ENCODE measurements around the gene WDFY2. TPM values are rescaled to one million over a fixed set of nuclear protein-coding genes. Genes with fewer than 3 reads are reported as not detected.

The WDFY2 gene
- total and polyA plus RNA-seq, 9 donors, result 5.4 to 17.9 (median 12.6) TPM

- TF ChIP-seq EP300 (IDR thresholded peaks at IDR 0.05) (no peak), POLR2A (IDR thresholded peaks at IDR 0.05) (no peak), CTCF (IDR thresholded peaks at IDR 0.05) (no peak)
- no peaks in the 10 kb centered on the region for H3K4me1 ChIP-seq (ENCODE audit: insufficient read depth)
- WGBS, 3 donors, result 93 to 98% (median 97%) methylated on average over 2 of the region's 2 CpGs
Observed at GRCh38 chr13:51814071-51814470, 229.8 kb downstream of the WDFY2 start.

GRCh38 chr13:51814825-51815650, 230.8 kb downstream of the WDFY2 start:
- Histone ChIP-seq H3K4me1 (ENCODE audit: insufficient read depth) (no peaks in the 10 kb centered on the region), H3K27ac (no peak overlapping the region), H3K4me3 (no peak overlapping the region), H3K27me3 (no peaks in the 10 kb centered on the region), H3K9me3 (no peaks in the 10 kb centered on the region), H3K36me3 (no peaks in the 10 kb centered on the region)
- no peak for TF ChIP-seq EP300 (IDR thresholded peaks at IDR 0.05)
- peak in 2 of 3 donors; percentile 41 to 68 for TF ChIP-seq CTCF (IDR thresholded peaks at IDR 0.05)
- intact Hi-C loops (cut with DNase I), result loop anchor here in 2 of 4 donors (10.0 kb wide), 1 partner anchor 310 kb away; the partner anchor contains the start of gene NEK5 (in 2 of the 2)
- 22 to 29% (median 23%) methylated on average over 13 of the region's 13 CpGs for WGBS, 3 donors
- peak in 4 of 5 donors; percentile 43 to 71 (median 50) for DNase-seq

More at GRCh38 chr13:51814071-51814470, 229.8 kb downstream of the WDFY2 start:
- DNase-seq, result no peak
- H3K36me3 ChIP-seq, result no peaks in the 10 kb centered on the region
- intact Hi-C loops (cut with DNase I), result loop anchor here in 2 of 4 donors (10.0 kb wide), 1 partner anchor 311 kb away; the partner anchor contains the start of gene NEK5 (in 2 of the 2)
- H3K27ac ChIP-seq, result no peak overlapping the region
- no peaks in the 10 kb centered on the region for H3K27me3 ChIP-seq
- H3K4me3 ChIP-seq, result no peak overlapping the region
- no peaks in the 10 kb centered on the region for H3K9me3 ChIP-seq

GRCh38 chr13:51815848-51816247, 231.6 kb downstream of the WDFY2 start:
- TF ChIP-seq CTCF (IDR thresholded peaks at IDR 0.05) (no peak), POLR2A (IDR thresholded peaks at IDR 0.05) (no peak), EP300 (IDR thresholded peaks at IDR 0.05) (no peak)
- Histone ChIP-seq H3K36me3 (no peaks in the 10 kb centered on the region), H3K27me3 (no peaks in the 10 kb centered on the region), H3K4me3 (no peak overlapping the region), H3K9me3 (no peaks in the 10 kb centered on the region), H3K27ac (no peak overlapping the region), H3K4me1 (ENCODE audit: insufficient read depth) (no peaks in the 10 kb centered on the region)
- intact Hi-C loops (cut with DNase I), result loop anchor here in 2 of 4 donors (10.0 kb wide), 1 partner anchor 309 kb away; the partner anchor contains the start of gene NEK5 (in 2 of the 2)
- 44 to 55% (median 48%) methylated on average over 11 of the region's 11 CpGs for WGBS, 3 donors
- DNase-seq, result peak in 1 of 5 donors; percentile 16

- intact Hi-C loops (cut with DNase I), result loop anchor here in 2 of 4 donors (10.0 kb wide), 1 partner anchor 308 kb away; the partner anchor contains the start of gene NEK5 (in 2 of the 2)
- WGBS, 3 donors, result 79 to 84% (median 80%) methylated on average over 19 of the region's 19 CpGs
Observed at GRCh38 chr13:51816604-51817249, 232.5 kb downstream of the WDFY2 start.

More at GRCh38 chr13:51816604-51817249, 232.5 kb downstream of the WDFY2 start:
- Histone ChIP-seq H3K4me3 (no peak overlapping the region), H3K4me1 (ENCODE audit: insufficient read depth) (no peaks in the 10 kb centered on the region), H3K27ac (no peak overlapping the region), H3K27me3 (no peaks in the 10 kb centered on the region), H3K9me3 (no peaks in the 10 kb centered on the region), H3K36me3 (no peaks in the 10 kb centered on the region)
- DNase-seq, result no peak
- no peak for TF ChIP-seq EP300 (IDR thresholded peaks at IDR 0.05)
- no peak for TF ChIP-seq POLR2A (IDR thresholded peaks at IDR 0.05)
- TF ChIP-seq CTCF (IDR thresholded peaks at IDR 0.05), result no peak
